RWPE2 (cell line): ENCODE data around the gene CYP4Z1.
"Not testable (repeated sequence)": the region's sequence is repeated elsewhere in the genome, so short reads cannot be mapped to it uniquely, and the experiment has no call there.

Experiments
- ATAC-seq: fragments of 200-7000 bp; cut with Tn5 transposase; 3 replicates; pipeline ENCODE4 v1.9.1; 2021; ENCODE audit warnings: low read depth
- DNase-seq: peaks from one replicate; pipeline ENCODE4 v3.0.0-alpha.2; 2020; ENCODE audit warnings: low spot score
- H3K27ac ChIP-seq: fragments of 450-650 bp; 2 replicates; pipeline ENCODE4 v1.5.1; 2017; ENCODE audit warnings: mild to moderate bottlenecking; ENCODE audit not compliant: poor library complexity, severe bottlenecking
- H3K27me3 ChIP-seq: fragments of 250-450 bp; sonication (Bioruptor Pico); 2 replicates; pipeline ENCODE4 v1.5.1; 2021; ENCODE audit warnings: mild to moderate bottlenecking, moderate library complexity; ENCODE audit not compliant: insufficient read depth, poor library complexity, severe bottlenecking
- H3K36me3 ChIP-seq: fragments of 250-450 bp; sonication (Bioruptor Pico); 2 replicates; pipeline ENCODE4 v1.5.1; 2020; ENCODE audit warnings: low read depth, mild to moderate bottlenecking, moderate library complexity
- H3K4me1 ChIP-seq: fragments of 250-450 bp; sonication (Bioruptor Pico); 2 replicates; pipeline ENCODE4 v1.5.1; 2021; ENCODE audit warnings: mild to moderate bottlenecking, moderate library complexity; ENCODE audit not compliant: insufficient read depth, poor library complexity, severe bottlenecking
- H3K4me3 ChIP-seq: fragments of 250-450 bp; sonication (Bioruptor Pico); 2 replicates; pipeline ENCODE4 v1.5.1; 2021; ENCODE audit warnings: mild to moderate bottlenecking, moderate library complexity; ENCODE audit not compliant: severe bottlenecking
- H3K9me3 ChIP-seq: fragments of 250-450 bp; sonication (Bioruptor Pico); 2 replicates; pipeline ENCODE4 v1.5.1; 2021; ENCODE audit warnings: mild to moderate bottlenecking, moderate library complexity; ENCODE audit not compliant: severe bottlenecking
- TF ChIP-seq, protein P1 (sequence below): fragments of 450-650 bp; IDR thresholded peaks from one replicate; pipeline ENCODE4 v1.5.1; 2017; ENCODE audit warnings: mild to moderate bottlenecking, moderate library complexity; ENCODE audit not compliant: poor library complexity, severe bottlenecking

Gene CYP4Z1

GRCh38 chr1:47113178-47113577, 46.1 kb downstream of the CYP4Z1 start:
- TF ChIP-seq, protein P1, sequence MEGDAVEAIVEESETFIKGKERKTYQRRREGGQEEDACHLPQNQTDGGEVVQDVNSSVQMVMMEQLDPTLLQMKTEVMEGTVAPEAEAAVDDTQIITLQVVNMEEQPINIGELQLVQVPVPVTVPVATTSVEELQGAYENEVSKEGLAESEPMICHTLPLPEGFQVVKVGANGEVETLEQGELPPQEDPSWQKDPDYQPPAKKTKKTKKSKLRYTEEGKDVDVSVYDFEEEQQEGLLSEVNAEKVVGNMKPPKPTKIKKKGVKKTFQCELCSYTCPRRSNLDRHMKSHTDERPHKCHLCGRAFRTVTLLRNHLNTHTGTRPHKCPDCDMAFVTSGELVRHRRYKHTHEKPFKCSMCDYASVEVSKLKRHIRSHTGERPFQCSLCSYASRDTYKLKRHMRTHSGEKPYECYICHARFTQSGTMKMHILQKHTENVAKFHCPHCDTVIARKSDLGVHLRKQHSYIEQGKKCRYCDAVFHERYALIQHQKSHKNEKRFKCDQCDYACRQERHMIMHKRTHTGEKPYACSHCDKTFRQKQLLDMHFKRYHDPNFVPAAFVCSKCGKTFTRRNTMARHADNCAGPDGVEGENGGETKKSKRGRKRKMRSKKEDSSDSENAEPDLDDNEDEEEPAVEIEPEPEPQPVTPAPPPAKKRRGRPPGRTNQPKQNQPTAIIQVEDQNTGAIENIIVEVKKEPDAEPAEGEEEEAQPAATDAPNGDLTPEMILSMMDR: no peak
- no peak overlapping the region for H3K27ac ChIP-seq
- no peaks in the 10 kb centered on the region for H3K27me3 ChIP-seq
- DNase-seq (no peak), ATAC-seq (no peak)
- H3K4me3 ChIP-seq: no peak overlapping the region
- no peaks in the 10 kb centered on the region for H3K9me3 ChIP-seq
- no peaks in the 10 kb centered on the region for H3K36me3 ChIP-seq
- H3K4me1 ChIP-seq: no peaks in the 10 kb centered on the region

DNA sequence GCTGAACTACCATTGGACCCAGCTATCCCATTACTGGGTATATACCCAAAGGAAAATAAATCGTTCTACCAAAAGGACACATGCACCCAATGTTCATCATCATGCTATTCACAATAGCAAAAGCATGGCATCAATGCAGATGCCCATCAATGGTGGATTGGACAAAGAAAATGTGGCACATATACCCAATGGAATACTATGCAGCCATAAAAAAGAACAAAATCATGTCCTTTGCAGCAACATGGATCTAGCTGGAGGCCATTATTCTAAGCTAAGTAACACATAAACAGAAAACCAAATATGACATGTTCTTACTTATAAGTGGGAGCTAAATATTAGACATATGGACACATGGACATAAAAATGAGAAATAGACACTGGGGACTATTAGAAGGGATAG, 54.0 kb downstream of the CYP4Z1 start:
- ATAC-seq, H3K27ac ChIP-seq, H3K36me3 ChIP-seq, H3K9me3 ChIP-seq, H3K27me3 ChIP-seq, H3K4me1 ChIP-seq, H3K4me3 ChIP-seq, DNase-seq: not testable (repeated sequence)

DNA sequence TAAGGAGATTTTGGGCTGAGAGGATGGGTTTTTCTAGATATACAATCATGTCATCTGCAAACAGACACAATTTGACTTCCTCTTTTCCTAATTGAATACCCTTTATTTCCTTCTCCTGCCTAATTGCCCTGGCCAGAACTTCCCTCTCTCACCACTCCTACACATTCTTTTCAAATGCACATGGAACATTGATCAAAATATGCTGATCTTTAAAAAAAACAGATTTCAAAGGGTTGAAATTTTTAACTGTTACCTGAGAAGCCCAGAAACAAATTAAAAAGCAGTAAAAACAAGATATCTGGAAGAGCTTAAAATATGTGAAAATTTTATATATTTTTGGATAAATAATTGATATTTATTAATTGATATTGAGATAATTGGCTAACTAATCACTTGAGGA, 57.8 kb downstream of the CYP4Z1 start:
- not testable (repeated sequence) for ATAC-seq, H3K36me3 ChIP-seq, H3K27me3 ChIP-seq, H3K27ac ChIP-seq, DNase-seq, H3K4me3 ChIP-seq, H3K9me3 ChIP-seq, H3K4me1 ChIP-seq

- not testable (repeated sequence) for H3K9me3 ChIP-seq
These were observed 60.0 kb downstream of the CYP4Z1 start for GRCh38 chr1:47126997-47127396.

GRCh38 chr1:47128221-47128620, 61.2 kb downstream of the CYP4Z1 start:
- Histone ChIP-seq H3K27me3 (no peaks in the 10 kb centered on the region), H3K36me3 (no peaks in the 10 kb centered on the region), H3K4me1 (no peaks in the 10 kb centered on the region), H3K4me3 (no peak overlapping the region), H3K27ac (no peak overlapping the region), H3K9me3 (no peaks in the 10 kb centered on the region)
- DNase-seq (no peak), ATAC-seq (no peak)
- TF ChIP-seq, protein P1: no peak

More at GRCh38 chr1:47126997-47127396, 60.0 kb downstream of the CYP4Z1 start:
- H3K27me3 ChIP-seq, H3K4me1 ChIP-seq, ATAC-seq, H3K36me3 ChIP-seq, DNase-seq, H3K27ac ChIP-seq, H3K4me3 ChIP-seq: not testable (repeated sequence)

DNA sequence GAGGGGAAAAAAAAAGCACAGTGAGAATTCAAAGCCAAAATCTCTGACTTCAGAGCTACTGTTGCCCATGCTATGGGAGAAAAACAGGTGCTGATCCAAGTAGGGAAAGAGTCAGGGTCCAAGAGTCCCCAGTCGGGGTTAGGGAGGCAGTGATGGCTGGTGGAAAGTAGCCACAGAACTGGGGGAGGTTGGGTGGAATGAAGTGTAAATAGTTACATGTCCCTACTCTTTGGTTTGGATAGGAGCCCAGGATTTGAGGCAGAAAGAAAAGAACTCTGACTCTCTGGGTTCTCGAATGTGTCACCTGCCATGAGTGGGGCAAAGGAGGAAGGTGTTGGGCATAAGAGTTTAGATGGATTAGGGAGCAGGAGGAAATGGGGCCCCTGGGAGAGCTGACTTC, 61.8 kb downstream of the CYP4Z1 start:
- not testable (repeated sequence) for DNase-seq, ATAC-seq, H3K27ac ChIP-seq, H3K36me3 ChIP-seq, H3K27me3 ChIP-seq, H3K4me1 ChIP-seq, H3K4me3 ChIP-seq, H3K9me3 ChIP-seq

GRCh38 chr1:47129489-47130230, 62.6 kb downstream of the CYP4Z1 start:
- not testable (repeated sequence) for DNase-seq, ATAC-seq

GRCh38 chr1:47132665-47133064, 65.6 kb downstream of the CYP4Z1 start:
- H3K4me1 ChIP-seq, H3K4me3 ChIP-seq, H3K27ac ChIP-seq, H3K27me3 ChIP-seq, H3K36me3 ChIP-seq, ATAC-seq, H3K9me3 ChIP-seq, DNase-seq: not testable (repeated sequence)

More at GRCh38 chr1:47129489-47130230, 62.6 kb downstream of the CYP4Z1 start:
- H3K27me3 ChIP-seq, H3K36me3 ChIP-seq, H3K4me1 ChIP-seq, H3K9me3 ChIP-seq, H3K27ac ChIP-seq, H3K4me3 ChIP-seq: not testable (repeated sequence)
